SK-N-SH treated with all-trans-retinoic acid at 6 μM for 48 hours (cell line): ENCODE data around the gene BMPR1B.

ENCODE experiments used
- ATAC-seq: fragments of 200-7000 bp; cut with Tn5 transposase; 3 replicates; pipeline ENCODE4 v1.9.1; 2020; ENCODE audit warnings: mild to moderate bottlenecking, moderate library complexity
- ARNTL ChIP-seq: fragments of 450-650 bp; formaldehyde crosslinking; IDR thresholded peaks from 2 replicates; pipeline ENCODE4 v1.5.0; 2020; ENCODE audit warnings: low read depth, mild to moderate bottlenecking, moderate library complexity, borderline replicate concordance
- BACH2 ChIP-seq: fragments of 250-450 bp; sonication (Bioruptor Pico); IDR thresholded peaks from 2 replicates; pipeline ENCODE4 v1.9.0; 2021; ENCODE audit warnings: mild to moderate bottlenecking, borderline replicate concordance
- CREB5 ChIP-seq: fragments of 250-450 bp; sonication (Bioruptor Pico); IDR thresholded peaks from 2 replicates; pipeline ENCODE4 v1.5.1; 2020; ENCODE audit warnings: low read depth, mild to moderate bottlenecking, moderate library complexity
- CSDC2 ChIP-seq: fragments of 250-450 bp; sonication (Bioruptor Pico); IDR thresholded peaks from 2 replicates; pipeline ENCODE4 v1.5.0; 2020; ENCODE audit warnings: mild to moderate bottlenecking, moderate library complexity
- CSRNP3 ChIP-seq: fragments of 250-450 bp; sonication (Bioruptor Pico); IDR thresholded peaks from 2 replicates; pipeline ENCODE4 v1.5.1; 2021; ENCODE audit warnings: mild to moderate bottlenecking, moderate library complexity
- ESRRG ChIP-seq: fragments of 250-450 bp; sonication (Bioruptor Pico); IDR thresholded peaks from 2 replicates; pipeline ENCODE4 v1.6.1; 2021; ENCODE audit warnings: mild to moderate bottlenecking
- GLIS3 ChIP-seq: fragments of 250-450 bp; sonication (Bioruptor Pico); IDR thresholded peaks from 2 replicates; pipeline ENCODE4 v1.5.0; 2020; ENCODE audit warnings: mild to moderate bottlenecking, moderate library complexity
- ISL1 ChIP-seq: fragments of 250-450 bp; sonication (Bioruptor Pico); IDR thresholded peaks from 2 replicates; pipeline ENCODE4 v2.1.2; 2022; ENCODE audit warnings: mild to moderate bottlenecking, moderate library complexity
- OSR1 ChIP-seq: fragments of 250-450 bp; sonication (Bioruptor Pico); IDR thresholded peaks from 2 replicates; pipeline ENCODE4 v1.8.0; 2022; ENCODE audit warnings: moderate library complexity, mild to moderate bottlenecking, inconsistent platforms
- PATZ1 ChIP-seq: fragments of 250-450 bp; sonication (Bioruptor Pico); IDR thresholded peaks from 2 replicates; pipeline ENCODE4 v1.8.0; 2020; ENCODE audit warnings: mild to moderate bottlenecking, moderate library complexity, borderline replicate concordance
- POU6F1 ChIP-seq: fragments of 250-450 bp; sonication (Bioruptor Pico); IDR thresholded peaks from 2 replicates; pipeline ENCODE4 v1.8.0; 2021; ENCODE audit warnings: low read depth, mild to moderate bottlenecking, moderate library complexity, borderline replicate concordance
- PPARA ChIP-seq: fragments of 250-450 bp; sonication (Bioruptor Pico); IDR thresholded peaks from 2 replicates; pipeline ENCODE4 v1.5.0; 2020; ENCODE audit warnings: mild to moderate bottlenecking, borderline replicate concordance
- RARB ChIP-seq: fragments of 250-450 bp; sonication (Bioruptor Pico); IDR thresholded peaks from 2 replicates; pipeline ENCODE4 v1.8.0; 2021; ENCODE audit warnings: mild to moderate bottlenecking, moderate library complexity
- SNAI2 ChIP-seq: fragments of 250-450 bp; sonication (Bioruptor Pico); IDR thresholded peaks from 2 replicates; pipeline ENCODE4 v1.5.0; 2020; ENCODE audit warnings: mild to moderate bottlenecking, moderate library complexity
- TCF4 ChIP-seq: fragments of 250-450 bp; sonication (Bioruptor Pico); IDR thresholded peaks from 2 replicates; pipeline ENCODE4 v1.8.0; 2021; ENCODE audit warnings: mild to moderate bottlenecking, moderate library complexity, borderline replicate concordance
- TOX ChIP-seq: fragments of 250-450 bp; sonication (Bioruptor Pico); IDR thresholded peaks from 2 replicates; pipeline ENCODE4 v1.8.0; 2021; ENCODE audit warnings: mild to moderate bottlenecking, moderate library complexity, borderline replicate concordance
- TSHZ2 ChIP-seq: fragments of 250-450 bp; sonication (Bioruptor Pico); IDR thresholded peaks from 2 replicates; pipeline ENCODE4 v1.5.0; 2020; ENCODE audit warnings: mild to moderate bottlenecking, moderate library complexity
- ZC3H10 ChIP-seq: fragments of 250-450 bp; sonication (Bioruptor Pico); IDR thresholded peaks from 2 replicates; pipeline ENCODE4 v1.5.1; 2021; ENCODE audit warnings: mild to moderate bottlenecking, moderate library complexity
- ZFP3 ChIP-seq: fragments of 250-450 bp; sonication (Bioruptor Pico); IDR thresholded peaks from 2 replicates; pipeline ENCODE4 v1.5.0; 2020; ENCODE audit warnings: mild to moderate bottlenecking, moderate library complexity
- ZFP30 ChIP-seq: fragments of 450-650 bp; formaldehyde crosslinking; IDR thresholded peaks from 2 replicates; pipeline ENCODE4 v1.5.0; 2022; ENCODE audit warnings: mild to moderate bottlenecking, moderate library complexity
- ZNF565 ChIP-seq: fragments of 450-650 bp; formaldehyde crosslinking; conservative IDR thresholded peaks from 2 replicates; pipeline ENCODE4 v1.5.0; 2020; ENCODE audit warnings: low read depth, mild to moderate bottlenecking, moderate library complexity

BMPR1B gene

GRCh38 chr4:95095348-95095974 is 337.7 kb downstream of the BMPR1B start:
- ATAC-seq = peak; percentile 84

GRCh38 chr4:95102162-95102790 is 344.5 kb downstream of the BMPR1B start:
- no peak for ATAC-seq
- TF ChIP-seq PPARA (no peak), CSDC2 (CRISPR knock-in tag) (no peak), TOX (CRISPR knock-in tag) (no peak), PATZ1 (CRISPR knock-in tag) (no peak), GLIS3 (CRISPR knock-in tag) (no peak), CSRNP3 (CRISPR knock-in tag) (no peak), OSR1 (CRISPR knock-in tag) (no peak), ZC3H10 (CRISPR knock-in tag) (no peak), SNAI2 (no peak), ZNF565 (CRISPR knock-in tag) (no peak), POU6F1 (CRISPR knock-in tag) (no peak), BACH2 (CRISPR knock-in tag) (no peak), RARB (CRISPR knock-in tag) (no peak), ESRRG (no peak), ZFP30 (CRISPR knock-in tag) (no peak), ARNTL (CRISPR knock-in tag) (no peak), ZFP3 (CRISPR knock-in tag) (no peak), CREB5 (no peak), ISL1 (CRISPR knock-in tag) (no peak), TCF4 (no peak)

More at GRCh38 chr4:95095348-95095974, 337.7 kb downstream of the BMPR1B start:
- TF ChIP-seq ZFP3 (CRISPR knock-in tag) (no peak), TSHZ2 (CRISPR knock-in tag) (no peak), PATZ1 (CRISPR knock-in tag) (no peak), ZFP30 (CRISPR knock-in tag) (no peak), ESRRG (no peak), ISL1 (CRISPR knock-in tag) (0 out of 2 replicates have a peak, but pooled peaks have one; percentile 13), OSR1 (CRISPR knock-in tag) (no peak), ARNTL (CRISPR knock-in tag) (no peak)
